ENCODE measurements around the gene TIMM44. TPM values are rescaled to one million over a fixed set of nuclear protein-coding genes. Genes with fewer than 3 reads are reported as not detected.

The TIMM44 gene
- total and polyA plus RNA-seq, 4 donors, result 17.7 to 35.8 (median 26.6) TPM

GRCh38 chr19:7980168-7980567 is 36.7 kb upstream of the TIMM44 start:
- no peak for DNase-seq (ENCODE audit: low spot score)
- H3K27ac ChIP-seq (ENCODE audit: low read depth in 1 of 2, low read length in 2 of 2), result peak overlapping the region; percentile 30 to 38
- H3K4me3 ChIP-seq (ENCODE audit: low read depth in 1 of 3, low read length in 3 of 3), result no peak overlapping the region
- no peaks in the 10 kb centered on the region for H3K27me3 ChIP-seq (ENCODE audit: control insufficient read depth in 4 of 4, insufficient read depth in 4 of 4, low read length in 3 of 4)
- peaks cover 0 to 9% (median 6%) of the 10 kb centered on the region in 4 donors for H3K36me3 ChIP-seq (ENCODE audit: control insufficient read depth in 4 of 4, insufficient read depth in 3 of 4, low read depth in 1 of 4, low read length in 3 of 4)
- no peaks in the 10 kb centered on the region for H3K9me3 ChIP-seq (ENCODE audit: control insufficient read depth in 4 of 4, low read length in 3 of 4)
- no peak overlapping the region for H3K9ac ChIP-seq (ENCODE audit: low read depth in 1 of 2, low read length in 2 of 2)
- peaks cover 16 to 49% (median 38%) of the 10 kb centered on the region in 4 donors for H3K4me1 ChIP-seq (ENCODE audit: control insufficient read depth in 4 of 4, insufficient read depth in 4 of 4, low read length in 3 of 4)
- no peak for TF ChIP-seq RAD21 (IDR thresholded peaks at IDR 0.05)
- TF ChIP-seq EGR1 (IDR thresholded peaks at IDR 0.05; ENCODE audit: low read depth in 2 of 2), result no peak
- no peak for TF ChIP-seq FOXA1 (IDR thresholded peaks at IDR 0.05)
- TF ChIP-seq, protein P1, sequence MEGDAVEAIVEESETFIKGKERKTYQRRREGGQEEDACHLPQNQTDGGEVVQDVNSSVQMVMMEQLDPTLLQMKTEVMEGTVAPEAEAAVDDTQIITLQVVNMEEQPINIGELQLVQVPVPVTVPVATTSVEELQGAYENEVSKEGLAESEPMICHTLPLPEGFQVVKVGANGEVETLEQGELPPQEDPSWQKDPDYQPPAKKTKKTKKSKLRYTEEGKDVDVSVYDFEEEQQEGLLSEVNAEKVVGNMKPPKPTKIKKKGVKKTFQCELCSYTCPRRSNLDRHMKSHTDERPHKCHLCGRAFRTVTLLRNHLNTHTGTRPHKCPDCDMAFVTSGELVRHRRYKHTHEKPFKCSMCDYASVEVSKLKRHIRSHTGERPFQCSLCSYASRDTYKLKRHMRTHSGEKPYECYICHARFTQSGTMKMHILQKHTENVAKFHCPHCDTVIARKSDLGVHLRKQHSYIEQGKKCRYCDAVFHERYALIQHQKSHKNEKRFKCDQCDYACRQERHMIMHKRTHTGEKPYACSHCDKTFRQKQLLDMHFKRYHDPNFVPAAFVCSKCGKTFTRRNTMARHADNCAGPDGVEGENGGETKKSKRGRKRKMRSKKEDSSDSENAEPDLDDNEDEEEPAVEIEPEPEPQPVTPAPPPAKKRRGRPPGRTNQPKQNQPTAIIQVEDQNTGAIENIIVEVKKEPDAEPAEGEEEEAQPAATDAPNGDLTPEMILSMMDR (IDR thresholded peaks at IDR 0.05; ENCODE audit: low read depth, low read length, missing input control), result no peak
- TF ChIP-seq MAX (IDR thresholded peaks at IDR 0.05), result no peak
- peak; percentile 78 to 79 for TF ChIP-seq HNF4A (conservative IDR thresholded peaks at IDR 0.05)
- peak; percentile 53 for TF ChIP-seq HNF4G (IDR thresholded peaks at IDR 0.05)
- no peak for TF ChIP-seq FOXA2 (IDR thresholded peaks at IDR 0.05)
- TF ChIP-seq ZBTB33 (IDR thresholded peaks at IDR 0.05), result no peak
- no peak for TF ChIP-seq GABPA (IDR thresholded peaks at IDR 0.05 in 1 of 2, conservative IDR thresholded peaks at IDR 0.05 in 1 of 2)
- TF ChIP-seq YY1 (IDR thresholded peaks at IDR 0.05), result no peak
- TF ChIP-seq RXRA (IDR thresholded peaks at IDR 0.05), result peak; percentile 79 to 80
- no peak for TF ChIP-seq NR2F2 (IDR thresholded peaks at IDR 0.05)
- TF ChIP-seq SP1 (IDR thresholded peaks at IDR 0.05), result peak; percentile 57
- TF ChIP-seq, protein P2, sequence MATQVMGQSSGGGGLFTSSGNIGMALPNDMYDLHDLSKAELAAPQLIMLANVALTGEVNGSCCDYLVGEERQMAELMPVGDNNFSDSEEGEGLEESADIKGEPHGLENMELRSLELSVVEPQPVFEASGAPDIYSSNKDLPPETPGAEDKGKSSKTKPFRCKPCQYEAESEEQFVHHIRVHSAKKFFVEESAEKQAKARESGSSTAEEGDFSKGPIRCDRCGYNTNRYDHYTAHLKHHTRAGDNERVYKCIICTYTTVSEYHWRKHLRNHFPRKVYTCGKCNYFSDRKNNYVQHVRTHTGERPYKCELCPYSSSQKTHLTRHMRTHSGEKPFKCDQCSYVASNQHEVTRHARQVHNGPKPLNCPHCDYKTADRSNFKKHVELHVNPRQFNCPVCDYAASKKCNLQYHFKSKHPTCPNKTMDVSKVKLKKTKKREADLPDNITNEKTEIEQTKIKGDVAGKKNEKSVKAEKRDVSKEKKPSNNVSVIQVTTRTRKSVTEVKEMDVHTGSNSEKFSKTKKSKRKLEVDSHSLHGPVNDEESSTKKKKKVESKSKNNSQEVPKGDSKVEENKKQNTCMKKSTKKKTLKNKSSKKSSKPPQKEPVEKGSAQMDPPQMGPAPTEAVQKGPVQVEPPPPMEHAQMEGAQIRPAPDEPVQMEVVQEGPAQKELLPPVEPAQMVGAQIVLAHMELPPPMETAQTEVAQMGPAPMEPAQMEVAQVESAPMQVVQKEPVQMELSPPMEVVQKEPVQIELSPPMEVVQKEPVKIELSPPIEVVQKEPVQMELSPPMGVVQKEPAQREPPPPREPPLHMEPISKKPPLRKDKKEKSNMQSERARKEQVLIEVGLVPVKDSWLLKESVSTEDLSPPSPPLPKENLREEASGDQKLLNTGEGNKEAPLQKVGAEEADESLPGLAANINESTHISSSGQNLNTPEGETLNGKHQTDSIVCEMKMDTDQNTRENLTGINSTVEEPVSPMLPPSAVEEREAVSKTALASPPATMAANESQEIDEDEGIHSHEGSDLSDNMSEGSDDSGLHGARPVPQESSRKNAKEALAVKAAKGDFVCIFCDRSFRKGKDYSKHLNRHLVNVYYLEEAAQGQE (IDR thresholded peaks at IDR 0.05), result no peak
- TF ChIP-seq TAF1 (conservative IDR thresholded peaks at IDR 0.05), result no peak
- WGBS, result 50% methylated on average over 13 of the region's 13 CpGs

DNA sequence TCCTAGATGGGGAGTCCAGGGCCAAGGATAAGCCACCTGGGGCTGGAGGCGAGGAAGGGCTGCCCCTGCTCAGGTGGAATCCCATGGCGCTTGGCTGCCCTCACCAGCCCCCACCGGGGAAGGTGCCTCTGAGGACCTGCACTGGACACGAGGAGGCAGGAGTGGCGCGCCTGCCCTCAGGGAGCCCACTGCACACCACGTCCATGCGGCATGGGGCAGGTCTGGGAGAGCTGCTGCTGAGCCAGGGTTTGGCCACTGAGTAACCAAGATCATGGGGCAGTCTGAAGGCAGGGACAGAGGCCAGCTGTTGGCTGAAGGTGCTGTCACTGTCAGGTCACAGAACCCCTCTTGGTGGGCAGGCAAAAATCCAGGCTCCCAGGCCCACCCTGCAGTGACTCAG is 36.1 kb upstream of the TIMM44 start:
- H3K36me3 ChIP-seq (ENCODE audit: control insufficient read depth in 4 of 4, insufficient read depth in 3 of 4, low read depth in 1 of 4, low read length in 3 of 4), result peaks cover 0 to 10% (median 9%) of the 10 kb centered on the region in 4 donors
- no peak for DNase-seq (ENCODE audit: low spot score)
- H3K4me3 ChIP-seq (ENCODE audit: low read depth in 1 of 3, low read length in 3 of 3), result no peak overlapping the region
- H3K27ac ChIP-seq (ENCODE audit: low read depth in 1 of 2, low read length in 2 of 2), result no peak overlapping the region
- 69% methylated on average over 8 of the region's 8 CpGs for WGBS
- H3K9ac ChIP-seq (ENCODE audit: low read depth in 1 of 2, low read length in 2 of 2), result no peak overlapping the region
- H3K27me3 ChIP-seq (ENCODE audit: control insufficient read depth in 4 of 4, insufficient read depth in 4 of 4, low read length in 3 of 4), result no peaks in the 10 kb centered on the region
- no peak for TF ChIP-seq EGR1 (IDR thresholded peaks at IDR 0.05; ENCODE audit: low read depth in 2 of 2)
- TF ChIP-seq MAX (IDR thresholded peaks at IDR 0.05), result no peak
- TF ChIP-seq TAF1 (conservative IDR thresholded peaks at IDR 0.05), result no peak
- TF ChIP-seq FOXA1 (IDR thresholded peaks at IDR 0.05), result no peak
- TF ChIP-seq NR2F2 (IDR thresholded peaks at IDR 0.05), result no peak
- no peak for TF ChIP-seq GABPA (IDR thresholded peaks at IDR 0.05 in 1 of 2, conservative IDR thresholded peaks at IDR 0.05 in 1 of 2)
- no peak for TF ChIP-seq ZBTB33 (IDR thresholded peaks at IDR 0.05)
- TF ChIP-seq RAD21 (IDR thresholded peaks at IDR 0.05), result no peak
- TF ChIP-seq ATF3 (IDR thresholded peaks at IDR 0.05), result no peak
- H3K4me1 ChIP-seq (ENCODE audit: control insufficient read depth in 4 of 4, insufficient read depth in 4 of 4, low read length in 3 of 4), result peaks cover 16 to 50% (median 38%) of the 10 kb centered on the region in 4 donors
- no peaks in the 10 kb centered on the region for H3K9me3 ChIP-seq (ENCODE audit: control insufficient read depth in 4 of 4, low read length in 3 of 4)
